ENCODE data around the gene HAX1. TPM values are rescaled to one million over a fixed set of nuclear protein-coding genes. Genes with fewer than 3 reads are reported as not detected.

Gene HAX1
- total RNA-seq = 117 and 124 TPM in 2 replicates

GRCh38 chr1:154272217-154272998 is at the start of gene HAX1:
Gene HAX1, plus strand, starts transcription at chr1:154272629. Its CDS starts 95 bp downstream, at chr1:154272724.

GRCh38 chr1:154320882-154321608 is 48.6 kb downstream of the HAX1 start, which contains the start of gene AQP10:
Gene AQP10, plus strand, starts transcription at chr1:154321093. Its CDS starts 63 bp downstream, at chr1:154321156.

GRCh38 chr1:154324669-154325582 is 52.5 kb downstream of the HAX1 start, which contains the start of gene ATP8B2:
Gene ATP8B2, plus strand, starts transcription at chr1:154325525. Its CDS starts 2,617 bp downstream, at chr1:154328142.

Small RNA genes lying within 50 kb of the gene (small RNA-seq; reads per million reads assigned to genes)
- gene RF00273 = not detected
- not detected for gene RNU6-121P
- not detected for gene RNU6-239P
- gene SNORA58B = not detected

Other genes starting within 250 kb of the HAX1 start
- gene NUP210L, start 117.6 kb upstream of the HAX1 start, total RNA-seq = 0.52 and 0.86 TPM in 2 replicates
- 482 and 483 TPM in 2 replicates for gene TPM3, start 80.5 kb upstream of the HAX1 start, total RNA-seq
- not detected in 2 replicates for gene CFAP141, start 66.3 kb upstream of the HAX1 start, total RNA-seq
- 124 and 137 TPM in 2 replicates for gene UBAP2L, start 51.7 kb upstream of the HAX1 start, total RNA-seq
- gene AQP10, start 48.5 kb downstream of the HAX1 start, total RNA-seq = 0.13 TPM in 1 of 2 replicates, not detected in the other
- 258 and 314 TPM in 2 replicates for gene ATP8B2, start 52.9 kb downstream of the HAX1 start, total RNA-seq
- gene IL6R, start 132.7 kb downstream of the HAX1 start, total RNA-seq = 6.3 and 10.2 TPM in 2 replicates
- gene TDRD10, start 229.6 kb downstream of the HAX1 start, total RNA-seq = 0.13 and 0.54 TPM in 2 replicates
- 2.7 and 4.8 TPM in 2 replicates for gene SHE, start 229.8 kb downstream of the HAX1 start, total RNA-seq